NCI-H1105 treated with DMSO at 0.1 percent for 48 hours (cell line): ENCODE results near the gene NPAS2.

Experiments used
- DNase-seq: peaks from one replicate; lab custom pipeline; 2025; lab: John Stamatoyannopoulos, UW

Gene NPAS2

GRCh38 chr2:100967716-100968115 is 147.8 kb downstream of the NPAS2 start:
- no peak for DNase-seq

- no peak for DNase-seq
Observed at GRCh38 chr2:100968146-100969145, 148.5 kb downstream of the NPAS2 start.

GRCh38 chr2:100969998-100970397 is 150.1 kb downstream of the NPAS2 start:
- no peak for DNase-seq

- no peak for DNase-seq
Observed at GRCh38 chr2:100971221-100971620, 151.3 kb downstream of the NPAS2 start.

- no peak for DNase-seq
Observed at GRCh38 chr2:100972452-100972851, 152.5 kb downstream of the NPAS2 start.

- no peak for DNase-seq
Observed at GRCh38 chr2:100974712-100975520, 155.0 kb downstream of the NPAS2 start.

- no peak for DNase-seq
Observed at GRCh38 chr2:100975521-100975785, 155.5 kb downstream of the NPAS2 start.

- no peak for DNase-seq
Observed at GRCh38 chr2:100976061-100976460, 156.1 kb downstream of the NPAS2 start.

- DNase-seq, result no peak
Observed at GRCh38 chr2:100976645-100977391, 156.9 kb downstream of the NPAS2 start.

- no peak for DNase-seq
Observed at GRCh38 chr2:100977511-100977910, 157.6 kb downstream of the NPAS2 start.

- no peak for DNase-seq
Observed at GRCh38 chr2:100978582-100979191, 158.7 kb downstream of the NPAS2 start.

- DNase-seq, result no peak
Observed at GRCh38 chr2:100980046-100980445, 160.1 kb downstream of the NPAS2 start.

- DNase-seq, result no peak
Observed at GRCh38 chr2:100981011-100981410, 161.1 kb downstream of the NPAS2 start.

GRCh38 chr2:100982431-100982861 is 162.5 kb downstream of the NPAS2 start:
- no peak for DNase-seq

- DNase-seq, result no peak
Observed at GRCh38 chr2:100983201-100983600, 163.3 kb downstream of the NPAS2 start.

- DNase-seq, result no peak
Observed at GRCh38 chr2:100983684-100984310, 163.9 kb downstream of the NPAS2 start.

- peak; percentile 57 for DNase-seq
Observed at GRCh38 chr2:100984892-100985307, 165.0 kb downstream of the NPAS2 start.

- no peak for DNase-seq
Observed at GRCh38 chr2:100986157-100986556, 166.2 kb downstream of the NPAS2 start.

GRCh38 chr2:100987536-100987935 is 167.6 kb downstream of the NPAS2 start:
- no peak for DNase-seq

- no peak for DNase-seq
Observed at GRCh38 chr2:100987974-100988373, 168.0 kb downstream of the NPAS2 start.
